Activated gamma-delta T cell treated with Interleukin-2 at 50 U/mL for 16 hours (primary cell): ENCODE results near the gene SMIM8.

Experiments
- DNase-seq: peaks from one replicate; pipeline ENCODE4 v3.0.0-alpha.2; 2020

The SMIM8 gene

DNA sequence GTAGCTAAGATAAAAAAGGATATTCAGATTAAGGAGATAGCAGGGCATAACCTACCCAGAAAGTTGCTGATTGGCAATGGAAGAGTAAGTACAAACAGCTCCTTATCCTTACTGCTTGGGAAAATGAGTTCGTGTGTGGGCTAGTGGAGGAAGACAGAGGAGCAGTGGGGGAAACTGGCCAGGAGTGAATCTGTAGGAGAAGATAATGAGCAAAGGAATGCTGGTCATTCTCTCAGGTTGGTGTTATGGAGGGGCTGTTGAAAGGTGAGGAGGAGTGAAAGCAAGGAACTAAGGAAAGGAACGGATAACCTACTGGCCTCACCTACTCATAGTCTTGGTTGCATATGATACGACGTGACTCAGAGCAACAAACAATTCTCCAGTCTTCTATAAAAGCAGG lies 14.0 kb downstream of the SMIM8 start:
- DNase-seq, result no peak

- DNase-seq, result no peak
Measured at GRCh38 chr6:87340230-87340629, 17.8 kb downstream of the SMIM8 start.

- no peak for DNase-seq
Measured at GRCh38 chr6:87341158-87341557, 18.8 kb downstream of the SMIM8 start.

DNA sequence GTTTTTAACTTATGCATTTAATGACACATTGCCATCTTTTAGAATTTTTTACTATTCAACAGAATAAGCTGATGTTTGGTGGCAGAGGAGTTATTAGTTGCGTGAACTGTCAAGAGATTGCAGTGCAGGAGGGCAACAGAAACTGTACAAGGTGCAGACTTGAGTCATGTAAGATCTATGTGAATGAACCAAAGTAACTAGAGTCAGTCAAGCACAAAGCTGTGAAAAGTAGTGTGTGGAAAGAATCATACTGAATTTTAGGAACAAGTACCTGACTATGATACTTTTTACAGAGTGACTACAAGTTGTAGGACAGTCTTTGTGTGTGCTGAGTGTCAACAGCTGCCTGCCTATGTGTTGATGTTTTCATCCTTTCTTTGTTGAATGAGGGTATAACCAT lies 19.5 kb downstream of the SMIM8 start:
- no peak for DNase-seq

GRCh38 chr6:87342829-87343228 lies 20.4 kb downstream of the SMIM8 start:
- no peak for DNase-seq

DNA sequence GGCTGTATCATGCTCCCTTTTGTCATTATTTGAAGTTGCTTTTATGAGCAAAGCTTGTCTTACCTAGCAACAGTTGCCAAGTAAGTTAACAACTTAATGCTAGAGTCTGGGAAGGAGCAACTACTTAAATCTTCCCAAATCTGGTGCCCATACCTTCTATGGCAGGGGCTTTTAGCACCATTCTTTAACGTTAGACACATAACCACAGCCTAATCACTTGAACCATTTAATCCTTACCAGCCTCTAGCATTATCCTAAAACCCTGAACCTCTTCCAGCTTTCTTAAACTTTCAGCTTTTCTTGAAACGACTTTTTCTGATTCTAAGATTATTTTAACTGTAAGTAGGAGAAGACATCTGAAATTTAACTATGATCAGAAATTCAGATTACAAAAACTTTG lies 22.3 kb downstream of the SMIM8 start, which contains the start of gene C6orf163:
Gene C6orf163 (plus strand): TSS at position 83 of the 400 bp plus-strand sequence. CDS start 287 bp downstream, at position 370.
- no peak for DNase-seq

DNA sequence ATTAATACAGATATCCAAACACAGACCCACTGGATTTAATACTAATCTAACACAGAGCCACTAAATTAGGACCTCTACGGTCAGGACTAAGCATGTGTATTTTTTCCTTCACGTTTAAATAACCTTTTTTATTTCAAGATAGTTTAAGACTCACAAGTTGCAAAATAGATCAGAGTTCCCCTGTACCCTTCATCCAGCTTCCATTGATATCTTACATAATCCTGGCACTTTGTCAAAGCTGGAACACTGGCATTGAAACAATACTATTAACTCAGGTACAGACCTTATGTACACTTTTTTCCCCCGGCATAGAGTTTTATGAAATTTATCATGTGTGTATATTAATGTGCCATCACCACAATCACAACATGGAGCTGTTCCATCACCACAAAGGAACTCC lies 24.3 kb downstream of the SMIM8 start:
- DNase-seq, result no peak

DNA sequence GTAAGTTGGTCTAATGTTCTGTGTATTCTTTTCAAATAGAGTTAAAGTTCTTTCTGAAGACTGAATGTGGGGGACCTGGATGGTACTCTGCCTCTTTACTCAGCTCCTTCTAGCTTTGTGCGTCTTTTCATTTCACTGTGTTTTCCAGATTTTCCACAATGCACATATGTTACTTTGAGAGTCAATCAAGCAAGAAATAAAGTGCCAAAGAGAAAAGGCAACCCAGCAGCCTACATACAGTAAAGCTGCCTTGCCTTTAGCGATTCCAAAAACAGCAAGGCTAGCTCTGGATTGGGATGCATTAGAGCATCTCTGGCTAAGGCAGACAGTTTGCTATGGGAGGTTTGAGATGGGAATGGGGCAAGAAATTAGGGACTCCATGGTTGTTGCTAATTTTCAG lies 27.5 kb downstream of the SMIM8 start:
- no peak for DNase-seq

- no peak for DNase-seq
Measured at GRCh38 chr6:87350516-87350915, 28.1 kb downstream of the SMIM8 start.

- DNase-seq, result no peak
Measured at GRCh38 chr6:87351583-87351982, 29.2 kb downstream of the SMIM8 start.

- no peak for DNase-seq
Measured at GRCh38 chr6:87356181-87356580, 33.8 kb downstream of the SMIM8 start.

DNA sequence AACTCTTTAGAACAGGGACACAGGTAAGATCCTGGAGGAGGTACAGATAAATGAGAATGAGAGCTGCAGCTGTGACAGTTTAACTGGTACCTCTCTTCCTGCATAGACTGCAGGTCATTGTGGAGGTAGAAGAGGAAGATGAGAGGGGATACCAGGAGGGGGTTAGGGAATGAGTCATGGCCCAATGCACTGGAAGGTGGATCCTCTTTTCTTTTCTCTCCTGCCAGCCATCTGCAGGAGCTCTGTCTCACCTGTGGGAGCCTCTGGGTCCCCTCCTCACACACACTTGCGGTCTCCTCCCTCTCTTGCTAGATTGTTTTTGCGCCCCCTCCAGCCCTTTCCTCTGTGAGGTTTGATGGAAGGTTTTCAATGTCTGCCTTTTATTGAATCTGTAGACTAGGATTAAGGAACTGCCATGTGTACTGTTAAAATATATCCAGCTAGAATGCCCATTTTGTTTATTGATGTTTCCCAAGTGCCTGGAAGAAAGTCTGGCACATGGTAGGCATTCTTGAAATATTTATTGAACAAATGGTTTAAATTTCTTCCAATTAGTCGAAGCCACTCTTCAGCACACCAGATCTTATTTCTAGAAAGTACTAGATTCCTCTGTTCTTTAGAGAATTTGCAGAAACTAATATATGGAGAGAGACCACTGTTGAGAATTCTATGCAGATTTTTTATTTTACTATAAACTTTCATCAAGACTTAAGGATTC lies 35.2 kb downstream of the SMIM8 start:
- DNase-seq, result no peak

DNA sequence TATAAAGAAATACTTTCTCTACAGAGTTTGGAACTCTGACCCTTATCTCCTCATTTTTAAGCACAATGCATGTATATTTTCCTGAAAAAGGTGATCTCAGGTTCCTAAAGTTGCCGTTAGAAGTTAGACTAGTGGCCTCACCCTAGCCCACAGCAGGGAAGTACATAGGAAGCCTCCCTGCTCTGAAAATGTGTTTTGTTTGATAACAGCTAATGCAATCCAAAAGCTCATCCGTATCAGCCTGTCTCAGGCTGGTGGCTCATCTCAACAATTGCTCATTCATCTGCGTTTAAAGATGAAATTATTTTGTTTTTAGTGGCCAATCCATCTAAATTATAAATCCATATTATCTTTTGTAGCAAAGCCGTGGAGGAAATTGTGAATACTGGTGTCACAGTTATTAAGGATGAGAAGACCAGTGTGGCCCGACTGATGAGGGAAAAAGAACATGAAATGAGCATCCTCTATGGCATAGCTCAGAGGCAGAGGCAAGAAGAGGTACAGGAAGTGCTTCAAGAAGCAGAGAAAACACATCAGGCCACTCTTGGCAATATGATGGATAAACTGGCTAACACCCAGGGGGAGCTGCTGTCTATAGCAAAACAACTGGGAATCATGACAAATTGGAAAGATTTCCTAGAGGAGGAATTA lies 42.3 kb downstream of the SMIM8 start:
- DNase-seq, result no peak

DNA sequence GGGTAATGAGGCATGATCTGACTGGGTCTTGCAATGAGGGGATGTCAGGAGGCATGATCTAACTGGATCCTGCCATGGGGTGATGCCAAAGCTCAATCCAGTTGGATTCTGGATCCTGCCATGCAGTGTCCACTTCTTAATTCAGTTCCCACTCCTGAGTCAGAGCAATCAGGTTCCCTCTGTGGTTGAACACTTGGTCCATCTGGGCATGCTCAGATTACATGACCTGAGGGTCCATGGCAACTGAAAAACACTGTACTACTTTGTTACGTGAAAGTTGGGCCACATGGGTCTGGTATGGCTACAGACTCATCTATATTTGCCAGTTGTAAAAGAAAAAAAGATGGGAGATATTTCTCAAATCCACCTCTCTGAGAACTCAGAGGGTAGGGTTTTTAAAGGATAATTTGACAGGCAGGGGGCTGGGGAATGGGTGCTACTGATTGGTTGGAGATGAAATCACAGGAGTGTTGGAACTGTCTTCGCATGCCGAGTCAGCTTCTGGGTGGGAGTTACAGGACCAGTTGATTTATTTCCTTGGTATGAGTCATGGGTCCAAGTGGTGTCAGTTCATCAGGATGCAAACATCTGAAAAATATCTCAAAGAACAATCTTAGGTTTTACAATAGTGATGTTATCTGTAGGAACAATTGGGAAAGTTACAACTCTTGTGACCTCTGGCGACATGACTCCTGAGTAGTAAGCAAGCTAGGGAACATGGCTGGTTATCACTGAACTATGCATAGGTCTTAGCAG lies 43.9 kb downstream of the SMIM8 start:
- DNase-seq, result no peak

- no peak for DNase-seq
Measured at GRCh38 chr6:87366899-87367298, 44.5 kb downstream of the SMIM8 start.

- DNase-seq, result no peak
Measured at GRCh38 chr6:87373377-87373776, 51.0 kb downstream of the SMIM8 start.

DNA sequence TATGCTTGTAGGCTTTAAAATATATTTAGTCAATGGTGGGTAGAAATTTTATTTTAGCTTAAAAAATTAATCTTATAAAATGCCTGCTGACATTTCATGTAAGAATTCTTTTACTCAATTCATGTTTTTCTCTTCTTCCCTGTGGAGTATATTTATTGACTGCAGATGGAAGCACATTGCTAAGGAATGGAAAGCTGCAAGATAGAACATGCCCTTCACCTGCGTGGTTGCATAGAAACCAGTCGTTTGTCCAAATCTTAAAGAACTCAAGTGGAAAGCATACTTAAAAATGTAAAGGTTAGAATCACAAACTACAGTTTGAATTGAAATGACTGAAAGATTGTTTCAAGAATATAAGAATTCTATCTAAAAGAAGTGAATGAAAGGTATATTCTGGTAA lies 52.9 kb downstream of the SMIM8 start:
- no peak for DNase-seq

- no peak for DNase-seq
Measured at GRCh38 chr6:87376643-87377042, 54.3 kb downstream of the SMIM8 start.

GRCh38 chr6:87378947-87379346 lies 56.6 kb downstream of the SMIM8 start:
- no peak for DNase-seq

DNA sequence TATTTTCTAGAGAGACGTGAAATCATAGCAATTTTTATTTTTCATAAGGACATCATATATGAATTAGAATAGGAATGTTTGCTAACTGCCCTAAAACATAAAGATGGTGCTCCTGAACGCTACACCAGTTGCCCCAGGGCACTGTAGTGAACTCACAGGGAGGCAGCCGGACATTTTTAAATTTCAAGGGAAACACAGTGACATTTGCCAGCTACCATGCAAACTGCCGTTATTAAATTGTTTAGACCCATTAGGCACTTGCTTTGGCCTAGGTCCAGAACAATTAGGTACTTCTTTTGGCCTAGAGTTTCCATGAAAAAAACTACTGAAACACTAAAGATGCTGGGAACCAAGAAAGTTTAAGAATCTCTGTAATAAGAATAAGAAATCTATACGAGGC lies 60.5 kb downstream of the SMIM8 start:
- no peak for DNase-seq

DNA sequence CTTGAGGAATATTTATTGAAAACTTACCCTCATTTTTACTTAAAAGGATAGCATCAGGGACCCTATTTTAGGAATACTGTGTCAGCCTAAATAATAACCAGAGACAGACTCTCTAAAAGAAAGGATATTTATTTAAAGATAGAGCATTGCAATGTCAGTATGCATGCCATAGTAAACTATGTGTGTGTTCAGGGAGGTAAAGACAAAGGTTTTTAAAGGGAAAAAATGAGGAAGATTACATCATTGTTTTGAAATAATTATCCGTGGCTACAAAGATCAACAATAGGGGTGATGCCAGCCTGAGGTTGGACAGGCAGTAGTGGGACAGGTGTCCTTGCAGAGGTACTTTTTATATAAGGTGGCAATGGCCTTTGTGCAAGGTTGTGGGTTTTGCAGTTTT lies 61.6 kb downstream of the SMIM8 start:
- DNase-seq, result no peak

DNA sequence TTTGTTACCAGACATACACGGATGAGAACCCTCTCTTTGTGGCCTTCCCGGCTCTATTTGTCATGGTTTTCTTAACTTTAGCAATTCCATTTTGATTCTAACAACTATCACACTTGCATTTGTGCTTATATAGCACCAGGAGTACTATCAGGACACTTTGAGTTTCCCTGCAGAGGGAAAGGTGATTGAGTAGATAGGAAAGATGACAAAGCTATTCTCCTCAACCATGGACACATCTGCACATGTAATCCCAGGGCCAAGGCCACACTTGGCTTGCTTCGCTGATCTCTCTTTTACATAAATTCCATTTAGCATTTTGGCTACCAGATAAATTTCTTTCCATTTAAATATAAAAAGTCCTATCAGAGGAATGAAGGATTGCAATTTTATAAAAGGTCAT lies 62.1 kb downstream of the SMIM8 start:
- no peak for DNase-seq

DNA sequence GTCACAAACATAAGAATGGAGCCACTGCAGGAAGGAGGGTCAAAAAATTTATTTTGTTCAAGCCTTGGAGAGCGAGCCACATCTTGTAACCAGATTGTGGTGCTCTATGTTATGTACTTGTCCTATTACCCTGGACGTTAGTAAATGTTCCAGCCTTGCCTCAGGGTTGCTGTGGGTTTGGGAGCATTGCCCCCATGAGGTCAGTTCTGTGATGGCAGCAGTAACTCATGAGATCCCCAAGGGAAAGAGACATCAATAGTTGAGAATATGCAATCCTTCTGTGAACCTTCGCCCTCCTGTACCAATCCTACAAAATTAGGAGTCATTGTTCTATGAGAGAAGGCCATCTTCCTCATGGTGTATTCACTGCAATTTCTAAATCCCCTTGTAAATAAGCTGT lies 68.9 kb downstream of the SMIM8 start:
- DNase-seq, result no peak
